OCI-LY7 (cell line): ENCODE measurements around the gene KCNIP3.

Source experiments
- EZH2phosphoT487 ChIP-seq: fragments of 200-600 bp; sonication (generic); IDR thresholded peaks from 2 replicates; pipeline ENCODE4 v1.6.1; 2018; ENCODE audit warnings: low read depth, borderline replicate concordance, mild to moderate bottlenecking, mixed run types, antibody characterized with exemption, low read length, moderate library complexity, mixed read lengths
- TF ChIP-seq, protein P1 (sequence below): fragments of 200-600 bp; sonication (generic); conservative IDR thresholded peaks from 2 replicates; pipeline ENCODE4 v1.5.1; 2014; ENCODE audit warnings: mild to moderate bottlenecking, antibody characterized with exemption, low read length, moderate library complexity, mixed read lengths

DNA sequence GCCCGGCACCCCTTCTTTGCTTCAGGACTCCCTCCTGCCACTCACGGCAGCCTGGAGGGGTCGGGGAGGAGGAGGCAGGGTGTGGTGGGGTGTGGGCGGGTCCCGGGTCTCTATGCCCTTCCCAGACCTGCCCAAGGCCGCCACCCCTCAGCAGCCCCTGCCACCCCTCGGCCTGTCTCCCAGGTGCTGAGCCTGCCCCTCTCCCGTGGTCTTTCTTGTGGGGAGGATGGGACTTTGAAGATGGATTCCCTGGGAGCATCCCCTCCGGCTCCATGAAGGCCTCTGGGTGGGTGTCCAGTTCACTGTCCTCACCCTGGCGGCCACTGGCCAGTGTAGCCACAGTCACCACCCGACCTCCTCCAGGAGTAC, 23.2 kb downstream of the KCNIP3 start:
- TF ChIP-seq, protein P1, sequence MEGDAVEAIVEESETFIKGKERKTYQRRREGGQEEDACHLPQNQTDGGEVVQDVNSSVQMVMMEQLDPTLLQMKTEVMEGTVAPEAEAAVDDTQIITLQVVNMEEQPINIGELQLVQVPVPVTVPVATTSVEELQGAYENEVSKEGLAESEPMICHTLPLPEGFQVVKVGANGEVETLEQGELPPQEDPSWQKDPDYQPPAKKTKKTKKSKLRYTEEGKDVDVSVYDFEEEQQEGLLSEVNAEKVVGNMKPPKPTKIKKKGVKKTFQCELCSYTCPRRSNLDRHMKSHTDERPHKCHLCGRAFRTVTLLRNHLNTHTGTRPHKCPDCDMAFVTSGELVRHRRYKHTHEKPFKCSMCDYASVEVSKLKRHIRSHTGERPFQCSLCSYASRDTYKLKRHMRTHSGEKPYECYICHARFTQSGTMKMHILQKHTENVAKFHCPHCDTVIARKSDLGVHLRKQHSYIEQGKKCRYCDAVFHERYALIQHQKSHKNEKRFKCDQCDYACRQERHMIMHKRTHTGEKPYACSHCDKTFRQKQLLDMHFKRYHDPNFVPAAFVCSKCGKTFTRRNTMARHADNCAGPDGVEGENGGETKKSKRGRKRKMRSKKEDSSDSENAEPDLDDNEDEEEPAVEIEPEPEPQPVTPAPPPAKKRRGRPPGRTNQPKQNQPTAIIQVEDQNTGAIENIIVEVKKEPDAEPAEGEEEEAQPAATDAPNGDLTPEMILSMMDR: no peak
- TF ChIP-seq EZH2phosphoT487: no peak
